ENCODE results near the gene OR52B4.
"Not testable (repeated sequence)": the region's sequence is repeated elsewhere in the genome, so short reads cannot be mapped to it uniquely, and the experiment has no call there.

Gene OR52B4

DNA sequence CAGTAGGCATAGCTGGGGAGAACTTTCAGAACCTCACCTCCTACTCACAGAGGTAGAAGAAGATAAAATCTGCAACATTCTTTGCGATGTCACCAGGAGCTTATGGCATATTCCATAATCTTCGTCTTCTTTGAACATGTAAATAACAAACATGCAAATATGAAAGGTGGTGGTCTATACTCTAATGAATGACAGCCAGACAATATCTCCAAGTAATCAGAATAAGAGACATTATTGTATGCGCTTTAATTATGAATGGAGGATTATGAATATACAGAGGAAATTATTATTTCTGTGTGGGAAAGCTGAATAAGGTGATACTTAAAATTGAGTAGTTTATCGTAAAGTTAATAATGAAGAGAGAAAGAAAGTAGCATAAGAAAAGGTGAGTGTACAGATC lies at the start of gene OR52B4:
OR52B4 (minus strand) TSS at position 101 of the 400 bp plus-strand sequence; CDS start at position 10, 91 bp downstream.
- DNase-seq = no peak

- DNase-seq = no peak
Observed at GRCh38 chr11:4416816-4417215, 48.6 kb upstream of the OR52B4 start.

DNA sequence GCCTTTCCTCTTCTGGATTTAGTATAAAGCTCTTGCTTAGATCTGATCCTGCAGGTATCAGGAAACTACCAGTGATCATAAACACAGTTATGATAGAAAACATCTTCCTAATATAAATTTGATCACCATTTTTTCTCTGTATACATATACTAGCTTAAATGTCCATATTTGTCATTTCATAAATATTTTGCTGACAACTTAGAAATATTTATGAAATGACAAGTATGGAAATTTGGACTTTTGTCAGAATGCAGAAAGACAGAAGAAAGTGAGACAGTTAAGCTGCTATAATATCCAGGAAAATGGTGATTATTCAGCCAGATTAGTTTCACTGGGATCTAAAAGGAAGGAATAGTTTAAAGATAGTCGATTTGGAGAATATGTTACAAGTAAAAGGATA lies 48.1 kb upstream of the OR52B4 start:
- no peak for DNase-seq

DNA sequence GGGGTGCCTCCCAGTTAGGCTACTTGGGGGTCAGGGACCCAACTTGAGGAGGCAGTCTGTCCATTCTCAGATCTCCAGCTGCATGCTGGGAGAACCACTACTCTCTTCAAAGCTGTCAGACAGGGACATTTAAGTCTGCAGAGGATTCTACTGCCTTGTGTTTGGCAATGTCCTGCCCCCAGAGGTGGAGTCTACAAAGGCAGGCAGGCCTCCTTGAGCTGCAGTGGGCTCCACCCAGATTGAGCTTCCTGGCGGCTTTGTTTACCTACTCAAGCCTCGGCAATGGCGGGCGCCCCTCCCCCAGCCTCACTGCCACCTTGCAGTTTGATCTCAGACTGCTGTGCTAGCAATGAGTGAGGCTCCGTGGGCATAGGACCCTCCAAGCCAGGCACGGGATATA lies 38.0 kb upstream of the OR52B4 start:
- not testable (repeated sequence) for DNase-seq

- no peak for DNase-seq
Observed at GRCh38 chr11:4393858-4394223, 25.7 kb upstream of the OR52B4 start.

- peak; percentile 96 for DNase-seq
Observed at GRCh38 chr11:4393209-4393857, 25.1 kb upstream of the OR52B4 start, which contains the start of gene TRIM21. TSS of gene TRIM21 (minus strand) at chr11:4393702. CDS start at chr11:4390409, 3,293 bp downstream.

GRCh38 chr11:4388221-4388620 lies 20.0 kb upstream of the OR52B4 start:
- DNase-seq = no peak

GRCh38 chr11:4385978-4386740 lies 18.0 kb upstream of the OR52B4 start:
- DNase-seq = no peak

- DNase-seq = peak; percentile 7
Observed at GRCh38 chr11:4381901-4382300, 13.7 kb upstream of the OR52B4 start.

- DNase-seq = no peak
Observed at GRCh38 chr11:4375431-4376140, 7.4 kb upstream of the OR52B4 start.

DNA sequence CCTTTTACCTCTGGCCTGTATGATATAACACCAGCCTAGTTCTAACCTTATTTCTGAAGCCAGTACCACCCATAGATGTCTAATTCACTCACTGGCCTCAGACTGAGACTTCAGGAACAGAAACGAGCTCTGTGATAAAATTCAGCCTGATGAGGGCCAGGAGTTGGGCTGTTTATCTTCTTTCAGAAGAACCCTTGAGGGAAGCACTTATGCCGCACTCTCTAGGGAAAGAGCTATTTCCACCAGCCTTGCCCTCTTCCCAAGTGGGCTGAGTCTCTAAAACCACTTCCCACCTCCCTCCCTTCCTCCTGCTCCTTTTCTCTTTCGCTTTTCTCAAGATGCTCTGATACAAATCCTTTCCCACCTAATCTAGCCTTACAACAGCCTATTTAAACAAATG lies 2.0 kb upstream of the OR52B4 start:
- no peak for DNase-seq

DNA sequence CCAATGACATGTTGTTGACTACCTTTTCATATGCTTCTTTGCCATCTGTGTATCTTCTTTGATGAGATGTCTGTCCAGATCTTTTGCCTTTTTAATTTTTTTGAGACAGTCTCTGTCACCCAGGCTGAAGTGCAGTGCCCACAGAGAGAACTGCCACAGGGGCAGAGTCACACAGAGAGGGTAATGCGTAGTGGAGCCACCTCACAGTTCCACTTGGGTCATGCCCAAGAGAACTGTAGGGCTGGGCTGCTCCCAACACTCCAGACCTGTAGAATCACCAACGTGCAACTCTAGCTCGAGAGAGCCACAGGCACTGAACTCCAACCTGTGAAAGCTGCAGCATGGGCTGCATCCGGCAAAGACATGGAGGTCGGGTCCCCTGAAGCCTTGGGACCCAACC lies 20.0 kb downstream of the OR52B4 start:
- DNase-seq = not testable (repeated sequence)

GRCh38 chr11:4345366-4345765 lies 22.8 kb downstream of the OR52B4 start:
- not testable (repeated sequence) for DNase-seq

DNA sequence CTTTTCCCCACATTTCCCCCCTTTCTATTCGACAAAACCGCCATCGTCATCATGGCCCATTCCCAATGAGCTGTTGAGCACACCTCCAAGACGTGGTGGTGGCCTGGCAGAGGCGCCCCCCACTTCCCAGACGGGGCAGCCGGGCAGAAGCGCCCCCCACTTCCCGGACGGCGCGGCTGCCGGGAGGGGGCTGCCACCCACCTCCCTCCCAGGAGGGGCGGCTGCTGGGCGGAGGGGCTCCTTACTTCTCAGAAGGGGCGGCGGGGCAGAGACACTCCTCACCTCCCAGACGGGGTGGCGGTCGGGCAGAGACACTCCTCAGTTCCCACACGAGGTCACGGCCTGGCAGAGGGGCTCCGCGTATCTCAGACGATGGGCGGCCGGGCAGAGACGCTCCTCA lies 33.8 kb downstream of the OR52B4 start:
- DNase-seq = not testable (repeated sequence)
